C4-2B (cell line): ENCODE data around the gene TMPRSS6.

ENCODE experiments used
- CTCF ChIP-seq: fragments of 450-650 bp; conservative IDR thresholded peaks from 2 replicates; pipeline ENCODE4 v1.5.1; 2017; ENCODE audit warnings: mild to moderate bottlenecking
- ZFX ChIP-seq: fragments of 450-650 bp; IDR thresholded peaks from 2 replicates; pipeline ENCODE4 v1.6.1; 2017

GRCh38 chr22:37070334-37070733 lies 39.2 kb downstream of the TMPRSS6 start:
- no peak for TF ChIP-seq CTCF
- no peak for TF ChIP-seq ZFX
